Measurements from ENCODE around the gene LAMC1. TPM values are rescaled to one million over a fixed set of nuclear protein-coding genes. Genes with fewer than 3 reads are reported as not detected.
A peak's percentile ranks its signal among the peaks of the same experiment; 100 is the strongest.

LAMC1 gene
- total RNA-seq, 1 experiment from 2014 or later, result 61.2 TPM

DNA sequence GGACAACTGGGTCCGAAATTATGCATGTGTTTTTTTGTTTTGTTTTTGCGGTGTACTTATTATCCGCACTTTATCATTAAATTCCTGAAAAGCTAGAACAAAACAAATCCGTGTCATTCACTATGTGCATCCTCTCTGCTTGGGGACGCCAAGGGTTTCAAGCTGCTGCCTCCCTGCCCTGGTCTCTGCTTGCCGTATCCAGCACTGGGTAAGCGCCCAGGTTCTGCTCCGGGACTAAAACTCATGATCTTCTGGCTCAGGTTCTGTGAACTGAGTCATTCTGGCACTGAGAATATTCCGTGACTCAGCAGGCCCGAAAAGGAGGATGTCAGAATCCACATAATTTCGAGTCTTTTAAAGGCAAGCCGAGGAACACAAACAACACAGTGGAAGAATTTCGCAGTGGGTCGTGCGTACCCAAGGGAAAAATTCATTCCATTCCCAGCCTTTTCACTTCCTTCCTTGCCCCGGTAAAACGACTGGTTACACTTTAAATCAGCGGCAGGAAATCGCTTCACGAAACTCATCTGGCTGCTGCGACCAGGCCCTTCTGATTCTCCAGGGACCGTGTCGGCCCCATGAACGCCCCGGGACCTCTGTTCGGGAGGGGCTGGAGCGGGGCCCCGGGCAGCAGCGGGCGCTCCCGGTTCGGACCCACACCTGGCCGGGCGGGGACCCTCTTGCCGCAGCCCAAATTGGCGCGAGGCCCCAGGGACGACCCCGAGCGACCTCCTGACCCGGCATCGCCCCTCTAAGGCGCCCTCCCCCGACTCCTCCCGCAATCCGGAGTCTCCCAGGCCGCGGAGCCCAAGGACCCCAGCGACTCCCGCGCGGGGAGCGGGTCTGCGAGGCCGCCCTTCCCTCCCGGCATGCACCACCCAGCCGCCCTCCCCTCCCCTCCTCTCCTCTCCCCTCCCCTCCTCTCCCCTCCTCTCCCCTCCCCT lies 746 bp upstream of the LAMC1 start (continued):
- TF ChIP-seq MAX (IDR thresholded peaks at IDR 0.05) (peak; percentile 67; the same call in 1 of the 2 replicates), SRF (IDR thresholded peaks at IDR 0.05; ENCODE audit: low read depth) (peak; percentile 58), TCF7L2 (IDR thresholded peaks at IDR 0.05; ENCODE audit: borderline replicate concordance, extremely low read depth, insufficient read depth, insufficient read length) (no peak), ZFX (IDR thresholded peaks at IDR 0.05) (peak; percentile 31), POLR2A (IDR thresholded peaks at IDR 0.05; ENCODE audit: borderline replicate concordance, extremely low read depth, insufficient read depth, insufficient read length) (peak; percentile 73), FOSL1 (IDR thresholded peaks at IDR 0.05; ENCODE audit: low read depth) (peak; percentile 88), JUND (IDR thresholded peaks at IDR 0.05) (peak; percentile 86), SP1 (IDR thresholded peaks at IDR 0.05; ENCODE audit: low read depth) (peak; percentile 85), EGR1 (IDR thresholded peaks at IDR 0.05; ENCODE audit: low read depth) (0 out of 2 replicates have a peak, but pooled peaks have one; percentile 32), ZNF274 (IDR thresholded peaks at IDR 0.05; ENCODE audit: low read depth, low read length) (no peak)
- TF ChIP-seq, protein P1, sequence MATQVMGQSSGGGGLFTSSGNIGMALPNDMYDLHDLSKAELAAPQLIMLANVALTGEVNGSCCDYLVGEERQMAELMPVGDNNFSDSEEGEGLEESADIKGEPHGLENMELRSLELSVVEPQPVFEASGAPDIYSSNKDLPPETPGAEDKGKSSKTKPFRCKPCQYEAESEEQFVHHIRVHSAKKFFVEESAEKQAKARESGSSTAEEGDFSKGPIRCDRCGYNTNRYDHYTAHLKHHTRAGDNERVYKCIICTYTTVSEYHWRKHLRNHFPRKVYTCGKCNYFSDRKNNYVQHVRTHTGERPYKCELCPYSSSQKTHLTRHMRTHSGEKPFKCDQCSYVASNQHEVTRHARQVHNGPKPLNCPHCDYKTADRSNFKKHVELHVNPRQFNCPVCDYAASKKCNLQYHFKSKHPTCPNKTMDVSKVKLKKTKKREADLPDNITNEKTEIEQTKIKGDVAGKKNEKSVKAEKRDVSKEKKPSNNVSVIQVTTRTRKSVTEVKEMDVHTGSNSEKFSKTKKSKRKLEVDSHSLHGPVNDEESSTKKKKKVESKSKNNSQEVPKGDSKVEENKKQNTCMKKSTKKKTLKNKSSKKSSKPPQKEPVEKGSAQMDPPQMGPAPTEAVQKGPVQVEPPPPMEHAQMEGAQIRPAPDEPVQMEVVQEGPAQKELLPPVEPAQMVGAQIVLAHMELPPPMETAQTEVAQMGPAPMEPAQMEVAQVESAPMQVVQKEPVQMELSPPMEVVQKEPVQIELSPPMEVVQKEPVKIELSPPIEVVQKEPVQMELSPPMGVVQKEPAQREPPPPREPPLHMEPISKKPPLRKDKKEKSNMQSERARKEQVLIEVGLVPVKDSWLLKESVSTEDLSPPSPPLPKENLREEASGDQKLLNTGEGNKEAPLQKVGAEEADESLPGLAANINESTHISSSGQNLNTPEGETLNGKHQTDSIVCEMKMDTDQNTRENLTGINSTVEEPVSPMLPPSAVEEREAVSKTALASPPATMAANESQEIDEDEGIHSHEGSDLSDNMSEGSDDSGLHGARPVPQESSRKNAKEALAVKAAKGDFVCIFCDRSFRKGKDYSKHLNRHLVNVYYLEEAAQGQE (IDR thresholded peaks at IDR 0.05; ENCODE audit: low read depth), result no peak

Measured in HCT116 (cell line).